Activated CD4-positive, alpha-beta T cell treated with anti-CD3 and anti-CD28 coated beads for 4 hours (primary cell): ENCODE data around the gene PLEKHD1.
"Not testable (repeated sequence)": the region's sequence is repeated elsewhere in the genome, so short reads cannot be mapped to it uniquely, and the experiment has no call there.

Experiments
- DNase-seq, 2 donors: peaks; one replicate each; pipeline ENCODE4 v3.0.0-alpha.2; 2020

PLEKHD1 gene

GRCh38 chr14:69483765-69484443 is 624 bp upstream of the PLEKHD1 start:
- no peak for DNase-seq

- DNase-seq = no peak
These were observed 760 bp downstream of the PLEKHD1 start for GRCh38 chr14:69485315-69485660.

GRCh38 chr14:69485701-69486100 is 1.2 kb downstream of the PLEKHD1 start:
- DNase-seq = no peak

- no peak for DNase-seq
These were observed 2.7 kb downstream of the PLEKHD1 start for GRCh38 chr14:69487226-69487625.

- no peak for DNase-seq
These were observed 3.2 kb downstream of the PLEKHD1 start for GRCh38 chr14:69487771-69488170.

GRCh38 chr14:69489495-69489894 is 5.0 kb downstream of the PLEKHD1 start:
- no peak for DNase-seq

GRCh38 chr14:69490219-69490918 is 5.8 kb downstream of the PLEKHD1 start:
- no peak for DNase-seq

- no peak for DNase-seq
These were observed 6.7 kb downstream of the PLEKHD1 start for GRCh38 chr14:69491193-69491592.

GRCh38 chr14:69493038-69493437 is 8.5 kb downstream of the PLEKHD1 start:
- DNase-seq = no peak

GRCh38 chr14:69493791-69494190 is 9.3 kb downstream of the PLEKHD1 start:
- DNase-seq = no peak

- no peak for DNase-seq
These were observed 10.9 kb downstream of the PLEKHD1 start for GRCh38 chr14:69495341-69495921.

GRCh38 chr14:69497866-69498265 is 13.3 kb downstream of the PLEKHD1 start:
- DNase-seq = not testable (repeated sequence)

GRCh38 chr14:69498286-69498685 is 13.8 kb downstream of the PLEKHD1 start:
- DNase-seq = not testable (repeated sequence)

- no peak for DNase-seq
These were observed 14.9 kb downstream of the PLEKHD1 start for GRCh38 chr14:69499436-69499835.

GRCh38 chr14:69500096-69500495 is 15.6 kb downstream of the PLEKHD1 start:
- no peak for DNase-seq

- DNase-seq = no peak
These were observed 16.2 kb downstream of the PLEKHD1 start for GRCh38 chr14:69500736-69501135.

- no peak for DNase-seq
These were observed 16.9 kb downstream of the PLEKHD1 start for GRCh38 chr14:69501423-69501838.

GRCh38 chr14:69504775-69505174 is 20.2 kb downstream of the PLEKHD1 start:
- DNase-seq = no peak

GRCh38 chr14:69505338-69506240 is 21.1 kb downstream of the PLEKHD1 start:
- no peak for DNase-seq

GRCh38 chr14:69506241-69506595 is 21.7 kb downstream of the PLEKHD1 start:
- no peak for DNase-seq

GRCh38 chr14:69518289-69519101 is 34.0 kb downstream of the PLEKHD1 start:
- no peak for DNase-seq
